HL-60 (cell line): Measurements from ENCODE around the gene GCM1.

ENCODE experiments used
- GABPA ChIP-seq: IDR thresholded peaks from 2 replicates; pipeline ENCODE4 v1.6.1; 2012; ENCODE audit warnings: low read depth
- POLR2AphosphoS5 ChIP-seq: IDR thresholded peaks from 2 replicates; pipeline ENCODE4 v1.6.1; 2012; ENCODE audit warnings: low read depth
- SPI1 ChIP-seq: IDR thresholded peaks from 2 replicates; pipeline ENCODE4 v1.6.1; 2012; ENCODE audit warnings: low read depth, mild to moderate bottlenecking, borderline replicate concordance
- TF ChIP-seq, protein P1 (sequence below): IDR thresholded peaks from one replicate; pipeline ENCODE4 v1.5.1; 2011; ENCODE audit warnings: low read length, control low read depth, inconsistent platforms; ENCODE audit not compliant: insufficient read depth
- TF ChIP-seq, protein P2 (sequence below): IDR thresholded peaks from 2 replicates; pipeline ENCODE4 v1.6.1; 2012; ENCODE audit warnings: low read depth; ENCODE audit not compliant: insufficient replicate concordance

DNA sequence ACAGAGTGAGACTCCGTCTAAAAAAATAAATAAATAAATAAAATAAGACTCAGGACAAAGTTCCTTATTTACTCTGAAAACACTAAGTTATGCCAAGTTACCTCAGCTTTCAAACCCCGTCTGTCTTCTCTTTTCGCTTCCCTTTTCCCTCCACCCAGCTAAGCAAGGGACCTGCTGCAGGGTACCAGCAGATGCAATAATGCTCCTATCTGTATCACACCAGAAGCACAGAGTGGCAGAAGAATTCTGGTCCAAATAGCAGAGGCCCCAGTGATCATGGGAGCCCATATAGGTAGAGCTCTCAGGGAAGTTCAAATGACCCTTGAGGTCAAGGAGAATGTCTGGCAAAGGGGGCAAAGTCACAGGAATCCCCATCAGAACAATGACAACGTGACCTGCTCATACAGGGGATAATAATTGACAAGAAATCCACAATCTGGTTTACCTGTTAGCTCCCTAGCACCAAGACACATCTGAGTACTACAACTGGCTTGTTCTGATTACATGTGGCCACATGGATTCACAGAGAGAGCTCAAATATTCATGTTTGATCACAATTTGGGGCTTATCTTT is 8.7 kb downstream of the GCM1 start:
- TF ChIP-seq, protein P1, sequence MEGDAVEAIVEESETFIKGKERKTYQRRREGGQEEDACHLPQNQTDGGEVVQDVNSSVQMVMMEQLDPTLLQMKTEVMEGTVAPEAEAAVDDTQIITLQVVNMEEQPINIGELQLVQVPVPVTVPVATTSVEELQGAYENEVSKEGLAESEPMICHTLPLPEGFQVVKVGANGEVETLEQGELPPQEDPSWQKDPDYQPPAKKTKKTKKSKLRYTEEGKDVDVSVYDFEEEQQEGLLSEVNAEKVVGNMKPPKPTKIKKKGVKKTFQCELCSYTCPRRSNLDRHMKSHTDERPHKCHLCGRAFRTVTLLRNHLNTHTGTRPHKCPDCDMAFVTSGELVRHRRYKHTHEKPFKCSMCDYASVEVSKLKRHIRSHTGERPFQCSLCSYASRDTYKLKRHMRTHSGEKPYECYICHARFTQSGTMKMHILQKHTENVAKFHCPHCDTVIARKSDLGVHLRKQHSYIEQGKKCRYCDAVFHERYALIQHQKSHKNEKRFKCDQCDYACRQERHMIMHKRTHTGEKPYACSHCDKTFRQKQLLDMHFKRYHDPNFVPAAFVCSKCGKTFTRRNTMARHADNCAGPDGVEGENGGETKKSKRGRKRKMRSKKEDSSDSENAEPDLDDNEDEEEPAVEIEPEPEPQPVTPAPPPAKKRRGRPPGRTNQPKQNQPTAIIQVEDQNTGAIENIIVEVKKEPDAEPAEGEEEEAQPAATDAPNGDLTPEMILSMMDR, result no peak
- TF ChIP-seq POLR2AphosphoS5, result no peak
- no peak for TF ChIP-seq GABPA
- TF ChIP-seq, protein P2, sequence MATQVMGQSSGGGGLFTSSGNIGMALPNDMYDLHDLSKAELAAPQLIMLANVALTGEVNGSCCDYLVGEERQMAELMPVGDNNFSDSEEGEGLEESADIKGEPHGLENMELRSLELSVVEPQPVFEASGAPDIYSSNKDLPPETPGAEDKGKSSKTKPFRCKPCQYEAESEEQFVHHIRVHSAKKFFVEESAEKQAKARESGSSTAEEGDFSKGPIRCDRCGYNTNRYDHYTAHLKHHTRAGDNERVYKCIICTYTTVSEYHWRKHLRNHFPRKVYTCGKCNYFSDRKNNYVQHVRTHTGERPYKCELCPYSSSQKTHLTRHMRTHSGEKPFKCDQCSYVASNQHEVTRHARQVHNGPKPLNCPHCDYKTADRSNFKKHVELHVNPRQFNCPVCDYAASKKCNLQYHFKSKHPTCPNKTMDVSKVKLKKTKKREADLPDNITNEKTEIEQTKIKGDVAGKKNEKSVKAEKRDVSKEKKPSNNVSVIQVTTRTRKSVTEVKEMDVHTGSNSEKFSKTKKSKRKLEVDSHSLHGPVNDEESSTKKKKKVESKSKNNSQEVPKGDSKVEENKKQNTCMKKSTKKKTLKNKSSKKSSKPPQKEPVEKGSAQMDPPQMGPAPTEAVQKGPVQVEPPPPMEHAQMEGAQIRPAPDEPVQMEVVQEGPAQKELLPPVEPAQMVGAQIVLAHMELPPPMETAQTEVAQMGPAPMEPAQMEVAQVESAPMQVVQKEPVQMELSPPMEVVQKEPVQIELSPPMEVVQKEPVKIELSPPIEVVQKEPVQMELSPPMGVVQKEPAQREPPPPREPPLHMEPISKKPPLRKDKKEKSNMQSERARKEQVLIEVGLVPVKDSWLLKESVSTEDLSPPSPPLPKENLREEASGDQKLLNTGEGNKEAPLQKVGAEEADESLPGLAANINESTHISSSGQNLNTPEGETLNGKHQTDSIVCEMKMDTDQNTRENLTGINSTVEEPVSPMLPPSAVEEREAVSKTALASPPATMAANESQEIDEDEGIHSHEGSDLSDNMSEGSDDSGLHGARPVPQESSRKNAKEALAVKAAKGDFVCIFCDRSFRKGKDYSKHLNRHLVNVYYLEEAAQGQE, result no peak
- no peak for TF ChIP-seq SPI1
